ENCODE data around the gene RASAL2.

The RASAL2 gene

DNA sequence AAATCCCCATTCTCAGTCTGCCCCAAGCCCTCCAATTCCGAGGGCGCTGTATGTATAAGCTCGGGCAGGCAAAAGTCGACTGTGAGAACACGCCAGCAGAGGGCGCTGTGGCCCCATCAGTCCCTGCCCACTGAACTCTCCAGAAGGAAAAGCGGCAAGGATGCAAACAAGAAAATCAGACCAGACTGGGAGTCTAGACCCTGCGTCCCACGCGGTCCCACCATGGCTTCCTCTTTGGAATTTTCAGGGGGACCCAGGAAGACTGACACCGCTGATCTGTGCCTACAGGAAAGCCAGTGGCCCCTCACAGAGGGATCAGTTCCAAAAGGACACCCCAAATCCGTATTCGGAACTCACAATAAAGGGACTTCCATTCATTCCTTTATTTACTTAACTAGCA lies 438.5 kb downstream of the RASAL2 start:
- DNase-seq (ENCODE audit: low read depth in 1 of 2, low spot score in 1 of 2): peak; percentile 61 to 63

DNA sequence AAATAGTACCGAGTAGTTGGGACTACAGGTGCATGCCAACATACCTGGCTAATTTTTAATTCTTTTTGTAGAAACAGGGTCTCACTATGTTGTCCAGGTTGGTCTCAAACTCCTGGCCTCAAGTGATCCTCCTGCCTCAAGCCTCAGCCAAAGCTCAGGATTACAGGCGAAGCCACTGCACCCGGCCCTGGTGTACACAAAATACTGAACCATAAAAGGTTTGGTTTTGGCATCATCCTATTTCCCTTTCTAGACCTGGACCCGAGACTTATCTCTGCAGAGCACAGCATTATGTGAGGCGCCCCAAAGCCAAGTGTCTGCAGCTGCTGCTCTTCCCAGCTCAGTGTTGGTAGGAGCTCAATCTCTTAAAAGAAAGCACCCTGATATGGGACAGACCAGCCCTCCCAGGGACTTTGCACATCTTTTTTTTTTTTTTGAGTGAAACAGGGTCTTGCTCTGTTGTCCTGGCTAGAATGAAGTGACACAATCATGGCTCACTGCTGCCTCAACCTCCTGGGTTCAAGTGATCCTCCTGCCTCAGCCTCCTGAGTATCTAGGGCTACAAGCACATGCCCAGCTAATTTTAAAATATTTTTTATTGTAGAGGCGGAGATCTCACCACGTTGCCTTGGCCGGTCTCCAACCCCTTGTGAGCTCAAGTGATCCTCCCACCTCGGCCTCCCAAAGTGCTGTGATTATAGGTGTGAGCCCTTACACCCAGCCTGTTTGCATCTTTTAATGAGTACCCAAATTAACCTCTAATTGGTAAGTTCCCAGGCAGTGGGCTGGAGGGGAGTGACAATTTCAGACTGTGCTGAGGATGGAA lies 439.4 kb downstream of the RASAL2 start:
- no peak for DNase-seq (ENCODE audit: low read depth in 1 of 2, low spot score in 1 of 2)
